Upper lobe of left lung (tissue), 4 donors: ENCODE measurements around the gene DPYD.

Source experiments
- CTCF ChIP-seq, 6 experiments: fragments of 450-650 bp in 4 of 6; fragments of 200-600 bp in 2 of 6; sonication (generic) in 2 of 6; IDR thresholded peaks; one replicate each; pipeline ENCODE4 v1.5.1; 2016 to 2019; ENCODE audit warnings: antibody characterized with exemption in 6 of 6
- EP300 ChIP-seq, 4 donors: sonication (generic); formaldehyde crosslinking; IDR thresholded peaks; one replicate each; pipeline ENCODE4 v1.5.1; 2017; ENCODE audit warnings: antibody characterized with exemption in 4 of 4, control low read depth in 2 of 4
- POLR2A ChIP-seq, 4 donors: fragments of 450-650 bp; IDR thresholded peaks; one replicate each; pipeline ENCODE4 v1.5.1; 2016 to 2017; ENCODE audit warnings: antibody characterized with exemption in 4 of 4, mild to moderate bottlenecking in 2 of 4
- POLR2AphosphoS5 ChIP-seq, 2 donors: sonication (generic); formaldehyde crosslinking; IDR thresholded peaks; one replicate each; pipeline ENCODE4 v1.5.1; 2017; ENCODE audit warnings: antibody characterized with exemption in 2 of 2

GRCh38 chr1:97119260-97120158, 801.3 kb downstream of the DPYD start:
- TF ChIP-seq CTCF (IDR thresholded peaks at IDR 0.05): no peak
- TF ChIP-seq POLR2A (IDR thresholded peaks at IDR 0.05): no peak
- no peak for TF ChIP-seq POLR2AphosphoS5 (IDR thresholded peaks at IDR 0.05)
- no peak for TF ChIP-seq EP300 (IDR thresholded peaks at IDR 0.05)
